ENCODE data around the gene LGALS4.

GRCh38 chr19:38800577-38801347, 12.0 kb downstream of the LGALS4 start:
- TF ChIP-seq EZH2 (IDR thresholded peaks at IDR 0.05) (no peak), POLR2AphosphoS5 (IDR thresholded peaks at IDR 0.05; ENCODE audit: borderline replicate concordance, low read depth, low read length) (no peak)

Data from SK-N-MC (cell line).